Testis (tissue), 3 donors: ENCODE results near the gene NBEA. TPM values are rescaled to one million over a fixed set of nuclear protein-coding genes. Genes with fewer than 3 reads are reported as not detected.

ENCODE experiments used
- DNase-seq: peaks from one replicate; pipeline ENCODE4 v3.0.0-alpha.2; 2019
- H3K27ac ChIP-seq, 2 donors: fragments of 200-600 bp; sonication (generic); one replicate each; pipeline ENCODE4 v1.5.1; 2019
- H3K27me3 ChIP-seq: fragments of 200-600 bp; sonication (generic); one replicate; pipeline ENCODE4 v1.5.1; 2019
- H3K36me3 ChIP-seq: fragments of 200-600 bp; sonication (generic); one replicate; pipeline ENCODE4 v1.5.1; 2017; ENCODE audit warnings: low read depth; ENCODE audit errors: missing control alignments
- H3K4me1 ChIP-seq: fragments of 200-600 bp; sonication (generic); one replicate; pipeline ENCODE4 v1.5.1; 2019
- H3K4me3 ChIP-seq, 2 donors: fragments of 200-600 bp; sonication (generic); one replicate each; pipeline ENCODE4 v1.5.1; 2017 to 2019
- H3K9me3 ChIP-seq: fragments of 200-600 bp; sonication (generic); one replicate; pipeline ENCODE4 v1.5.1; 2017
- CTCF ChIP-seq, 3 experiments: fragments of 450-650 bp in 2 of 3; fragments of 200-600 bp in 1 of 3; sonication (generic) in 1 of 3; IDR thresholded peaks; one replicate each; pipeline ENCODE4 v1.5.1; 2016 to 2019; ENCODE audit warnings: antibody characterized with exemption in 3 of 3, mild to moderate bottlenecking in 2 of 3, moderate library complexity in 1 of 3
- POLR2A ChIP-seq: fragments of 450-650 bp; IDR thresholded peaks from one replicate; pipeline ENCODE4 v1.6.1; 2017; ENCODE audit warnings: antibody characterized with exemption, mild to moderate bottlenecking, moderate library complexity
- WGBS, 2 donors: methylation state at CpG; one replicate each; pipeline ENCODE4 v1.1.5; 2018; 5-methylcytosine and 5-hydroxymethylcytosine counted together
- intact Hi-C: fragments of 100-400 bp; cut with DNase I; formaldehyde crosslinking; loops from one replicate; pipeline ENCODE4 v1.15.1; 2023; ENCODE audit warnings: low total_unique reads
- polyA plus RNA-seq: library from polyadenylated mRNA; stranded (reverse); fragments of 350-450 nt; fragmentation: Illumina TruSeq; extraction: RNeasy Lipid Tissue Mini Kit (QIAGEN cat#74804); gene quantifications from one replicate; pipeline ENCODE4 v1.2.3, GENCODE V29; 2014; ENCODE audit warnings: low read depth, low replicate concordance; ENCODE audit not compliant: insufficient read depth
- total RNA-seq, 2 donors: library from RNA; depleted of rRNA; stranded (reverse); fragments of >200 nt; gene quantifications; one replicate each; pipeline ENCODE4 v1.2.3, GENCODE V29; 2016

Gene NBEA
- total and polyA plus RNA-seq, 3 donors from 2014 or later, result 8.6 to 22.2 (median 18.3) TPM

- Histone ChIP-seq H3K36me3 (no peaks in the 10 kb centered on the region), H3K27me3 (no peaks in the 10 kb centered on the region), H3K4me1 (no peaks in the 10 kb centered on the region), H3K27ac (no peak overlapping the region), H3K4me3 (no peak overlapping the region), H3K9me3 (no peaks in the 10 kb centered on the region)
- TF ChIP-seq CTCF (IDR thresholded peaks at IDR 0.05), result no peak
- no peak for TF ChIP-seq POLR2A
- intact Hi-C loops, result no loop called here
- DNase-seq, result no peak
Measured at GRCh38 chr13:35140831-35141230, 198.8 kb downstream of the NBEA start.

DNA sequence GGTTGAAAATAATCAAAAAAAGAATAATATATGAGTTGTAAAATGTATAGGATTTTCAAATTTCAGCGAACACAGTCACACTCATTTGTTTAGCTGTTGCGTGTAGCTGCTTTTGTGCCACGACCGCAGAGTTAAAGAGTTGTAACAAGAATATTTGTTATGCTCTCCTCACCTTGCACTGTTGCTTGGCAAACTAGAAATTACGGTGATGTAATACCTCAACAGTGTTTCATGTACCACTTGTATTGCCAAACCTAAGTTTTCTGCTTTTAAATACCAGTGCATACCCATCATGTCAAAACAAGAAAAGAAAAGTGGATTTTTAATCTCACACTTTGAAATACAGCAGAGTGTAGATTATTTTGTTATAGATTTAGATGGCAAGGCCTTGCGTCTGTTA is 201.1 kb downstream of the NBEA start:
- no peak for DNase-seq
- intact Hi-C loops, result no loop called here
- no peak for TF ChIP-seq CTCF (IDR thresholded peaks at IDR 0.05)
- TF ChIP-seq POLR2A, result no peak
- no peaks in the 10 kb centered on the region for H3K36me3 ChIP-seq
- H3K27ac ChIP-seq, result no peak overlapping the region
- WGBS, 2 donors, result 95 to 99% methylated on average over 6 of the region's 6 CpGs
- no peaks in the 10 kb centered on the region for H3K9me3 ChIP-seq
- H3K4me1 ChIP-seq, result no peaks in the 10 kb centered on the region
- H3K4me3 ChIP-seq, result no peak overlapping the region
- H3K27me3 ChIP-seq, result no peaks in the 10 kb centered on the region

DNA sequence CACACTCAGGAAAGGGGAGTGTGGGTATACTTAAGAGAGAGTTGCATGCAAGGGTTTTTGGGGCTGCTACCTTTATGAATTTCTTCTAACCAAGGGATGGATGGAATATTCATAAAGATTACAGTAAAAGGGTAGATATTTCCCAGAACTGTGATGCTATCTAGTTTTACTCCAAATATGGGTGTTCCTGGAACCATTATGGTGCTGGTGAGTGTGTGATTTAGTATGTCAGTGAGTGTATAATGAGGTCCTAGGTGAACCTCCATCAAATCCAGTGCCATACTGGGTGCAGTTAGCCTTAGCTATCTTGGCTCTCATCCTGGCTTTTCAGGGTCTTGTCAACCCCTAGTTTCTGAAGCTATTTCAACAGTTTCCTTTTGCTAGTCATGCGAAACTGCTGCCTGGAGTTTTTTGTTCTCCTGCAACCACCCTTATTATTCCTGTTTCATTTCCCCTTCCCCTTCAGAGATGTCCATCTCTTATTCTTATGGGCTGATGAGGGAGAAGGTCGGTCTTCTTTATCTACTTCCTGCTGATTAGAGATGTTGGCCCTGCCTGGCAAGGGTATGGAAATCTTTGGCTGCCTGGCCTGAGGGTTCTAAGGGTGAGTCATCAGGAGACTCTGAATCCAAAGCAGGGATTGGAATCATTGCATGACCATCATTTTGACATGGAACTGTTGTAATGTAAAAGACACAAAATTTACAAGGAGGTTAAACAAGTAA is 202.3 kb downstream of the NBEA start:
- TF ChIP-seq POLR2A, result no peak
- no peak for TF ChIP-seq CTCF (IDR thresholded peaks at IDR 0.05)
- H3K9me3 ChIP-seq, result no peaks in the 10 kb centered on the region
- H3K27ac ChIP-seq, result no peak overlapping the region
- no peaks in the 10 kb centered on the region for H3K4me1 ChIP-seq
- no peaks in the 10 kb centered on the region for H3K36me3 ChIP-seq
- no peaks in the 10 kb centered on the region for H3K27me3 ChIP-seq
- no peak overlapping the region for H3K4me3 ChIP-seq
- 83 to 85% methylated on average over 2 of the region's 2 CpGs for WGBS, 2 donors
- DNase-seq, result no peak
- intact Hi-C loops, result no loop called here

- no peaks in the 10 kb centered on the region for H3K27me3 ChIP-seq
- DNase-seq, result no peak
- no peak overlapping the region for H3K27ac ChIP-seq
- no peaks in the 10 kb centered on the region for H3K9me3 ChIP-seq
- no peaks in the 10 kb centered on the region for H3K4me1 ChIP-seq
- intact Hi-C loops, result no loop called here
- no peaks in the 10 kb centered on the region for H3K36me3 ChIP-seq
- TF ChIP-seq POLR2A (no peak), CTCF (IDR thresholded peaks at IDR 0.05) (no peak)
- H3K4me3 ChIP-seq, result no peak overlapping the region
- WGBS, 2 donors, result 93 to 100% methylated on average over 1 of the region's 1 CpG
Measured at GRCh38 chr13:35146686-35147085, 204.6 kb downstream of the NBEA start.

DNA sequence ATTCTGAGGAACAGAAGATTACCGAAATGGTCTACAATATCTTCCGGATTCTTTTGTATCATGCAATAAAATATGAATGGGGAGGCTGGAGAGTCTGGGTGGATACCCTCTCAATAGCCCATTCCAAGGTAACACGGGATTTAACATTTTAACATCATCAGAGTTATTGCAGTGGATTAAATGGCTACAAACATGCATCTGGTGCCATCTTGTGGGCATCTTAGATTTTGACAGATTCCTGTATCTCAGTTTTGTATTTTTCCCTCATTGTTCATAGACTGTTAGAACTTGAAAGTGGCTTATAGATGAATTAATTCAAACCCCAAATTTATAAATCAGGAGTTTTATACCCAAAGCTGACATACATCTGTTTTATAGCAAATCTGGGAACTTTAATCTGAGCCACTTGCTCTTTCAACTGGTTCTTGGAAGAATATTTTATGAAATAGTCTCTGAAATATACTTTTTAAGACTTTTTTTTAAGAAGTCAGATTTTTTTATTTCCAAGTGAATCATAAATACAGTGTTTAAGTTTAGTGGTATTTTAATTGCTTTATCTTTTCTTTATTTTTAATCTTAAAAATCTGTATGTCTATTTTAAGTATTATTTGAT is 215.2 kb downstream of the NBEA start:
- Histone ChIP-seq H3K27me3 (no peaks in the 10 kb centered on the region), H3K9me3 (no peaks in the 10 kb centered on the region), H3K36me3 (no peaks in the 10 kb centered on the region), H3K27ac (no peak overlapping the region), H3K4me1 (no peaks in the 10 kb centered on the region), H3K4me3 (no peak overlapping the region)
- DNase-seq, result peak; percentile 44
- intact Hi-C loops, result loop anchor here (10.0 kb wide), 1 partner anchor 1232 kb away; no protein-coding TSS in a partner anchor
- TF ChIP-seq POLR2A, result no peak
- peak in 2 of 3 experiments; percentile 60 to 62 for TF ChIP-seq CTCF (IDR thresholded peaks at IDR 0.05)
- 45% methylated on average over 3 of the region's 3 CpGs for WGBS, 2 donors
